HCT116 (cell line): ENCODE results near the gene COX7A2L. TPM values are rescaled to one million over a fixed set of nuclear protein-coding genes. Genes with fewer than 3 reads are reported as not detected.

Experiments used
- ATAC-seq: fragments of 200-7000 bp; cut with Tn5 transposase; 2 replicates; pipeline ENCODE4 v1.9.1; 2020; ENCODE audit warnings: mild to moderate bottlenecking, moderate library complexity
- BruUV-seq: library from RNA; stranded (reverse); fragments of 400-500 nt; replicated peaks from 2 replicates; lab custom pipeline; 2021; lab: Mats Ljungman, UMichigan
- CTCF ChIA-PET: fragments of 300-600 bp; sonication (Branson Sonifier 250); formaldehyde crosslinking; loops from one replicate; lab custom pipeline; 2021; ENCODE audit warnings: antibody characterized with exemption; lab: Charles Lee
- POLR2A ChIA-PET: fragments of 300-600, 350-600 bp; sonication (Branson Sonifier 250); formaldehyde crosslinking; loops from one replicate; lab custom pipeline; 2021; ENCODE audit warnings: antibody characterized with exemption; lab: Charles Lee
- RAD21 ChIA-PET, 2 experiments: fragments of 300-600 bp; sonication (Branson Sonifier 250); formaldehyde crosslinking; loops; one replicate each; lab custom pipeline; 2023; ENCODE audit warnings: low total read pairs in 2 of 2; ENCODE audit not compliant: uncharacterized antibody in 2 of 2, unreplicated experiment in 2 of 2, low non-redundant PET in 1 of 2; lab: Charles Lee
- DNase-seq: peaks from one replicate; pipeline ENCODE4 v3.0.0-alpha.2; 2010; ENCODE audit warnings: low read depth, low spot score
- H2AFZ ChIP-seq: fragments of 200-600 bp; shearing (Covaris generic), sonication (generic); 2 replicates; pipeline ENCODE4 v1.6.1; 2017; ENCODE audit warnings: low read depth, mixed run types, mixed read lengths, antibody characterized with exemption, low read length; ENCODE audit not compliant: poor library complexity, severe bottlenecking
- H3K27ac ChIP-seq: 2 replicates; pipeline ENCODE4 v1.5.1; 2012; ENCODE audit warnings: low read depth, low read length
- H3K27me3 ChIP-seq: fragments of 200-600 bp; sonication (generic); 2 replicates; pipeline ENCODE4 v1.6.1; 2016; ENCODE audit warnings: mixed run types, low read length, mixed read lengths; ENCODE audit not compliant: insufficient read depth
- H3K36me3 ChIP-seq, 2 experiments: fragments of 200-500 bp in 1 of 2; fragments of 200-600 bp in 1 of 2; sonication (Bioruptor generic) in 1 of 2; sonication (generic) in 1 of 2; 2 replicates each; pipeline versions ENCODE4 v1.5.1 to v1.6.1; 2014 to 2016; ENCODE audit warnings: low read length in 2 of 2, inconsistent platforms in 1 of 2, mixed read lengths in 1 of 2, mixed run types in 1 of 2; ENCODE audit not compliant: insufficient read depth in 2 of 2, control insufficient read depth in 1 of 2
- H3K4me1 ChIP-seq, 2 experiments: fragments of 200-600 bp in 1 of 2; sonication (generic) in 1 of 2; 2 replicates each; pipeline versions ENCODE4 v1.5.1 to v1.6.1; 2012 to 2017; ENCODE audit warnings: low read length in 2 of 2, inconsistent platforms in 1 of 2, mild to moderate bottlenecking in 1 of 2, mixed read lengths in 1 of 2, mixed run types in 1 of 2, moderate library complexity in 1 of 2; ENCODE audit not compliant: insufficient read depth in 2 of 2, control insufficient read depth in 1 of 2
- H3K4me2 ChIP-seq: fragments of 200-600 bp; sonication (generic); 2 replicates; pipeline ENCODE4 v1.6.1; 2017; ENCODE audit warnings: mixed run types, low read length, mixed read lengths
- H3K4me3 ChIP-seq, 2 experiments: fragments of 200-600 bp in 1 of 2; sonication (generic) in 1 of 2; replicated peaks in 1 of 2; 2 replicates each; pipeline ENCODE4 v1.5.1; 2011 to 2016; ENCODE audit warnings: low read length in 2 of 2, control low read depth in 1 of 2, low read depth in 1 of 2, mild to moderate bottlenecking in 1 of 2, mixed read lengths in 1 of 2, mixed run types in 1 of 2
- H3K79me2 ChIP-seq: fragments of 200-600 bp; sonication (generic); 2 replicates; pipeline ENCODE4 v1.6.1; 2017; ENCODE audit warnings: mild to moderate bottlenecking, mixed run types, low read length, moderate library complexity, mixed read lengths; ENCODE audit not compliant: insufficient read depth
- H3K9ac ChIP-seq: fragments of 200-600 bp; sonication (generic); 2 replicates; pipeline ENCODE4 v1.6.1; 2016; ENCODE audit warnings: low read length, mixed read lengths
- H3K9me2 ChIP-seq: fragments of 200-600 bp; sonication (generic), shearing (Covaris generic); 2 replicates; pipeline ENCODE4 v1.6.1; 2017; ENCODE audit warnings: mixed run types, mild to moderate bottlenecking, moderate library complexity; ENCODE audit not compliant: insufficient read depth
- H3K9me3 ChIP-seq, 2 experiments: fragments of 200-500 bp in 1 of 2; fragments of 200-600 bp in 1 of 2; sonication (Bioruptor generic) in 1 of 2; sonication (generic) in 1 of 2; 2 replicates each; pipeline ENCODE4 v1.6.1; 2014 to 2017; ENCODE audit warnings: low read length in 2 of 2, mixed read lengths in 2 of 2, inconsistent platforms in 1 of 2, low read depth in 1 of 2, mild to moderate bottlenecking in 1 of 2, mixed run types in 1 of 2, moderate library complexity in 1 of 2; ENCODE audit not compliant: control insufficient read depth in 1 of 2, insufficient read depth in 1 of 2
- H4K20me1 ChIP-seq: fragments of 200-600 bp; sonication (generic), shearing (Covaris generic); 2 replicates; pipeline ENCODE4 v1.6.1; 2017; ENCODE audit warnings: mixed run types, mild to moderate bottlenecking, moderate library complexity; ENCODE audit not compliant: insufficient read depth
- ELF1 ChIP-seq: IDR thresholded peaks from 2 replicates; pipeline ENCODE4 v1.6.1; 2012; ENCODE audit warnings: low read depth, borderline replicate concordance
- FOSL1 ChIP-seq: IDR thresholded peaks from 2 replicates; pipeline ENCODE4 v1.6.1; 2012; ENCODE audit warnings: low read depth
- POLR2A ChIP-seq: IDR thresholded peaks from 2 replicates; pipeline ENCODE4 v1.7.0; 2011; ENCODE audit warnings: borderline replicate concordance; ENCODE audit not compliant: insufficient read depth, insufficient read length; ENCODE audit errors: extremely low read depth
- REST ChIP-seq: IDR thresholded peaks from 2 replicates; pipeline ENCODE4 v1.6.1; 2012; ENCODE audit warnings: low read depth
- SRF ChIP-seq: IDR thresholded peaks from 2 replicates; pipeline ENCODE4 v1.6.1; 2012; ENCODE audit warnings: low read depth
- ZNF274 ChIP-seq: fragments of 200-500 bp; sonication (Bioruptor generic); IDR thresholded peaks from 2 replicates; pipeline ENCODE4 v1.6.1; 2014; ENCODE audit warnings: mild to moderate bottlenecking, low read depth, low read length, inconsistent platforms
- intact Hi-C: fragments of 100-400 bp; cut with micrococcal nuclease; formaldehyde crosslinking; loops from 2 replicates; pipeline ENCODE4 v1.10.0; 2022
- total RNA-seq: library from RNA; stranded (reverse); gene quantifications from one replicate; pipeline ENCODE4 v1.2.1, GENCODE V29; 2021; ENCODE audit not compliant: unreplicated experiment
- TF ChIP-seq, protein P1 (sequence below), 3 experiments: fragments of 200-600 bp in 1 of 3; sonication (generic) in 1 of 3; IDR thresholded peaks in 2 of 3; conservative IDR thresholded peaks in 1 of 3; 2 replicates each; pipeline ENCODE4 v1.5.1; 2012 to 2017; ENCODE audit warnings: low read depth in 2 of 3, low read length in 2 of 3, antibody characterized with exemption in 1 of 3, borderline replicate concordance in 1 of 3, control low read depth in 1 of 3, mild to moderate bottlenecking in 1 of 3, mixed read lengths in 1 of 3, mixed run types in 1 of 3, moderate library complexity in 1 of 3; ENCODE audit not compliant: insufficient read depth in 1 of 3

COX7A2L gene
- total RNA-seq, 1 experiment from 2014 or later = 104 TPM

- Histone ChIP-seq H3K27ac (no peak overlapping the region), H3K4me3 (no peak overlapping the region), H3K36me3 (no peaks in the 10 kb centered on the region), H2AFZ (no peak overlapping the region), H3K9me2 (no peaks in the 10 kb centered on the region), H3K4me2 (no peak overlapping the region), H3K27me3 (no peaks in the 10 kb centered on the region), H3K4me1 (no peaks in the 10 kb centered on the region), H3K79me2 (no peaks in the 10 kb centered on the region), H4K20me1 (no peaks in the 10 kb centered on the region), H3K9me3 (no peaks in the 10 kb centered on the region), H3K9ac (no peak overlapping the region)
- DNase-seq (no peak), ATAC-seq (no peak)
- no TSS peak for BruUV-seq
- POLR2A ChIA-PET = no interaction called here
- intact Hi-C loops = no loop called here
- CTCF ChIA-PET = no interaction called here
- RAD21 ChIA-PET = no interaction called here
- TF ChIP-seq SRF (no peak), ELF1 (no peak), POLR2A (no peak), ZNF274 (no peak), REST (no peak), FOSL1 (no peak)
- TF ChIP-seq, protein P1, sequence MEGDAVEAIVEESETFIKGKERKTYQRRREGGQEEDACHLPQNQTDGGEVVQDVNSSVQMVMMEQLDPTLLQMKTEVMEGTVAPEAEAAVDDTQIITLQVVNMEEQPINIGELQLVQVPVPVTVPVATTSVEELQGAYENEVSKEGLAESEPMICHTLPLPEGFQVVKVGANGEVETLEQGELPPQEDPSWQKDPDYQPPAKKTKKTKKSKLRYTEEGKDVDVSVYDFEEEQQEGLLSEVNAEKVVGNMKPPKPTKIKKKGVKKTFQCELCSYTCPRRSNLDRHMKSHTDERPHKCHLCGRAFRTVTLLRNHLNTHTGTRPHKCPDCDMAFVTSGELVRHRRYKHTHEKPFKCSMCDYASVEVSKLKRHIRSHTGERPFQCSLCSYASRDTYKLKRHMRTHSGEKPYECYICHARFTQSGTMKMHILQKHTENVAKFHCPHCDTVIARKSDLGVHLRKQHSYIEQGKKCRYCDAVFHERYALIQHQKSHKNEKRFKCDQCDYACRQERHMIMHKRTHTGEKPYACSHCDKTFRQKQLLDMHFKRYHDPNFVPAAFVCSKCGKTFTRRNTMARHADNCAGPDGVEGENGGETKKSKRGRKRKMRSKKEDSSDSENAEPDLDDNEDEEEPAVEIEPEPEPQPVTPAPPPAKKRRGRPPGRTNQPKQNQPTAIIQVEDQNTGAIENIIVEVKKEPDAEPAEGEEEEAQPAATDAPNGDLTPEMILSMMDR (IDR thresholded peaks at IDR 0.05 in 2 of 3, conservative IDR thresholded peaks at IDR 0.05 in 1 of 3; ENCODE audit: borderline replicate concordance in 1 of 3, insufficient read depth in 1 of 3, low read depth in 2 of 3, low read length in 2 of 3) = no peak
Measured at GRCh38 chr2:42392191-42392590, 31.2 kb upstream of the COX7A2L start.
